Activated CD8-positive, alpha-beta memory T cell treated with anti-CD3 and anti-CD28 coated beads for 4 hours (primary cell): ENCODE data around the gene NMNAT2.

Experiments used
- DNase-seq, 2 donors: peaks; one replicate each; pipeline ENCODE4 v3.0.0-alpha.2; 2020; ENCODE audit warnings: low read depth in 2 of 2

NMNAT2 gene

GRCh38 chr1:183214021-183214970 is 203.9 kb downstream of the NMNAT2 start:
- DNase-seq: no peak

GRCh38 chr1:183212870-183213269 is 205.3 kb downstream of the NMNAT2 start:
- no peak for DNase-seq

GRCh38 chr1:183210681-183211080 is 207.5 kb downstream of the NMNAT2 start:
- DNase-seq: no peak

GRCh38 chr1:183209533-183210158 is 208.5 kb downstream of the NMNAT2 start:
- no peak for DNase-seq

GRCh38 chr1:183206538-183207122 is 211.6 kb downstream of the NMNAT2 start:
- DNase-seq: no peak

- no peak for DNase-seq
Measured at GRCh38 chr1:183205196-183205781, 212.9 kb downstream of the NMNAT2 start.

GRCh38 chr1:183203094-183203493 is 215.1 kb downstream of the NMNAT2 start:
- DNase-seq: no peak

- DNase-seq: no peak
Measured at GRCh38 chr1:183200451-183200850, 217.7 kb downstream of the NMNAT2 start.

- DNase-seq: no peak
Measured at GRCh38 chr1:183199304-183199703, 218.9 kb downstream of the NMNAT2 start.

GRCh38 chr1:183198463-183198862 is 219.7 kb downstream of the NMNAT2 start:
- DNase-seq: no peak
